ENCODE measurements around the gene ROCK2.

GRCh38 chr2:11305338-11305737 is 39.1 kb downstream of the ROCK2 start:
- TF ChIP-seq JUND (IDR thresholded peaks at IDR 0.05; ENCODE audit: low read length) (no peak), POLR2AphosphoS5 (IDR thresholded peaks at IDR 0.05; ENCODE audit: low read depth, low read length) (no peak), CTCF (IDR thresholded peaks at IDR 0.05; ENCODE audit: control extremely low read depth in 1 of 3, insufficient read depth in 1 of 3, low read depth in 1 of 3, low read length in 3 of 3) (no peak), EGR1 (IDR thresholded peaks at IDR 0.05; ENCODE audit: borderline replicate concordance, low read depth, low read length) (no peak), JUN (IDR thresholded peaks at IDR 0.05; ENCODE audit: low read depth, low read length) (no peak), TBP (IDR thresholded peaks at IDR 0.05; ENCODE audit: low read depth, low read length) (no peak), ASH2L (IDR thresholded peaks at IDR 0.05; ENCODE audit: low read length) (no peak), RXRA (IDR thresholded peaks at IDR 0.05; ENCODE audit: insufficient read depth, low read depth, low read length) (no peak), ZNF274 (IDR thresholded peaks at IDR 0.05; ENCODE audit: borderline replicate concordance, extremely low read depth, low read length) (no peak)

Measured in H1 (cell line).